Left renal pelvis (tissue), 4 donors: ENCODE measurements around the gene COX18. TPM values are rescaled to one million over a fixed set of nuclear protein-coding genes. Genes with fewer than 3 reads are reported as not detected.

ENCODE experiments used
- polyA plus RNA-seq, 4 donors: library from polyadenylated mRNA; unstranded; fragments of 120-200 nt; gene quantifications; one replicate each; pipeline ENCODE4 v1.2.1, GENCODE V29; 2013; ENCODE audit not compliant: insufficient read length in 4 of 4

COX18 gene
- polyA plus RNA-seq, 4 donors: 14.7 to 19.2 (median 18.7) TPM

Other genes with a start within 250 kb of the COX18 start
- gene ANKRD17, start 189.1 kb upstream of the COX18 start, polyA plus RNA-seq: 10 to 100 TPM; 61.5 to 79.4 (median 69.5) TPM